K562 (cell line): ENCODE measurements around the gene MEIS2. TPM values are rescaled to one million over a fixed set of nuclear protein-coding genes. Genes with fewer than 3 reads are reported as not detected.
A peak's percentile ranks its signal among the peaks of the same experiment; 100 is the strongest.

Experiments used
- ATAC-seq: fragments of 200-7000 bp; cut with Tn5 transposase; 3 replicates; pipeline ENCODE4 v1.9.1; 2020; ENCODE audit warnings: moderate library complexity
- BruUV-seq: library from RNA; stranded (reverse); fragments of 400-500 nt; replicated peaks from 2 replicates; lab custom pipeline; 2021; lab: Mats Ljungman, UMichigan
- CTCF ChIA-PET: fragments of 300-600 bp; formaldehyde crosslinking; extraction: SDS; loops from one replicate; lab custom pipeline; 2021; ENCODE audit warnings: low intra/inter-chr PET ratio; lab: Yijun Ruan, JAX
- POLR2A ChIA-PET: fragments of 300-600, 350-650 bp; sonication (Branson Sonifier 250); formaldehyde crosslinking; extraction: SDS; loops from one replicate; lab custom pipeline; 2021; ENCODE audit warnings: antibody characterized with exemption, inconsistent platforms; lab: Yijun Ruan, JAX
- DNase-seq, 4 experiments: peaks; one replicate each; pipeline versions ENCODE4 v3.0.0 to v3.0.0-alpha.2; 2011 to 2018; ENCODE audit warnings: low spot score in 3 of 4, mixed read lengths in 3 of 4; ENCODE audit errors: extremely low read depth in 1 of 4
- FAIRE-seq: peaks from 2 replicates; lab custom pipeline; 2011; peaks lifted over from hg19 to GRCh38; lab: Jason Lieb, UNC
- H2AFZ ChIP-seq: 2 replicates; pipeline ENCODE4 v1.6.0; 2011; ENCODE audit warnings: low read depth, low read length, control low read depth, inconsistent platforms
- H3K27ac ChIP-seq: fragments of 200-600 bp; 3 replicates; pipeline ENCODE4 v1.8.0; 2011; ENCODE audit warnings: low read depth, mild to moderate bottlenecking, control low read depth, inconsistent platforms, low read length, moderate library complexity, mixed read lengths; ENCODE audit errors: extremely low read depth
- H3K27me3 ChIP-seq, 2 experiments: fragments of 300-600 bp in 1 of 2; 2 replicates in 1 of 2; 3 replicates in 1 of 2; pipeline versions ENCODE4 v1.6.0 to v1.8.0; 2011; ENCODE audit warnings: inconsistent platforms in 2 of 2, low read length in 2 of 2, mild to moderate bottlenecking in 1 of 2, mixed read lengths in 1 of 2, moderate library complexity in 1 of 2; ENCODE audit not compliant: control insufficient read depth in 2 of 2, insufficient read depth in 2 of 2
- H3K36me3 ChIP-seq: fragments of 300-600 bp; 3 replicates; pipeline ENCODE4 v1.8.0; 2011; ENCODE audit warnings: mild to moderate bottlenecking, low read length, inconsistent platforms; ENCODE audit not compliant: control insufficient read depth, insufficient read depth
- H3K4me1 ChIP-seq, 2 experiments: fragments of 200-600 bp in 1 of 2; replicated peaks in 1 of 2; 2 replicates in 1 of 2; 3 replicates in 1 of 2; pipeline versions ENCODE4 v1.5.1 to v1.8.0; 2011; ENCODE audit warnings: inconsistent platforms in 2 of 2, low read length in 2 of 2, mild to moderate bottlenecking in 1 of 2, mixed read lengths in 1 of 2, moderate library complexity in 1 of 2; ENCODE audit not compliant: control insufficient read depth in 2 of 2, insufficient read depth in 2 of 2
- H3K4me2 ChIP-seq: 2 replicates; pipeline ENCODE4 v1.6.1; 2011; ENCODE audit warnings: low read length, control low read depth, inconsistent platforms, mixed read lengths; ENCODE audit not compliant: insufficient read depth
- H3K4me3 ChIP-seq: fragments of 200-600 bp; sonication (generic), shearing (Covaris generic); 2 replicates; pipeline ENCODE4 v1.5.1; 2016; ENCODE audit warnings: control low read depth, inconsistent platforms
- H3K79me2 ChIP-seq: fragments of 200-600 bp; 3 replicates; pipeline ENCODE4 v1.8.0; 2011; ENCODE audit warnings: low read length, inconsistent platforms; ENCODE audit not compliant: control insufficient read depth, insufficient read depth
- H3K9ac ChIP-seq, 2 experiments: 2 replicates each; pipeline versions ENCODE4 v1.6.0 to v1.6.1; 2011; ENCODE audit warnings: low read depth in 2 of 2, low read length in 2 of 2, control low read depth in 1 of 2, inconsistent platforms in 1 of 2, mild to moderate bottlenecking in 1 of 2, mixed read lengths in 1 of 2; ENCODE audit not compliant: insufficient read depth in 1 of 2
- H3K9me1 ChIP-seq: one replicate; pipeline ENCODE4 v1.6.0; 2011; ENCODE audit warnings: inconsistent platforms, mild to moderate bottlenecking, low read length, moderate library complexity; ENCODE audit not compliant: control insufficient read depth, insufficient read depth
- H3K9me3 ChIP-seq: replicated peaks from 2 replicates; pipeline ENCODE4 v1.5.1; 2011; ENCODE audit warnings: low read depth, low read length, inconsistent platforms; ENCODE audit not compliant: control insufficient read depth, insufficient read depth
- H4K20me1 ChIP-seq: replicated peaks from 2 replicates; pipeline ENCODE4 v1.6.1; 2011; ENCODE audit warnings: low read length, inconsistent platforms, mixed read lengths; ENCODE audit not compliant: control insufficient read depth, insufficient read depth
- BCL6 ChIP-seq: fragments of 250-450 bp; sonication (Bioruptor Pico); IDR thresholded peaks from 2 replicates; pipeline ENCODE4 v1.4.0; 2020
- MTA1 ChIP-seq: fragments of 450-650 bp; IDR thresholded peaks from 2 replicates; pipeline ENCODE4 v1.6.1; 2017; ENCODE audit warnings: borderline replicate concordance
- TCF7 ChIP-seq: sonication (generic); IDR thresholded peaks from 2 replicates; pipeline ENCODE4 v1.6.1; 2016; ENCODE audit warnings: antibody characterized with exemption, borderline replicate concordance
- ZEB2 ChIP-seq: fragments of 450-650 bp; IDR thresholded peaks from 2 replicates; pipeline ENCODE4 v1.6.1; 2016
- ZNF232 ChIP-seq: sonication (generic); formaldehyde crosslinking; IDR thresholded peaks from 2 replicates; pipeline ENCODE4 v1.8.0; 2022; ENCODE audit warnings: mild to moderate bottlenecking, missing genetic modification reagents
- WGBS: fragments of 100-300 bp; shearing (Covaris generic); methylation state at CpG from one replicate; pipeline ENCODE4 v1.1.6; 2016; ENCODE audit warnings: low coverage, mixed read lengths; ENCODE audit not compliant: insufficient coverage; ENCODE audit errors: missing lambda C conversion rate; 5-methylcytosine and 5-hydroxymethylcytosine counted together
- in situ Hi-C: fragments of 300-500 bp; cut with MboI; formaldehyde crosslinking; loops from 4 replicates; pipeline ENCODE4 v1.15.0; 2018; ENCODE audit warnings: inconsistent platforms, mixed read lengths
- intact Hi-C: fragments of 100-400 bp; cut with micrococcal nuclease; formaldehyde crosslinking; loops from 2 replicates; pipeline ENCODE4 v1.14.2; 2022
- polyA plus RNA-seq, 8 experiments: library from polyadenylated mRNA; depleted of rRNA in 4 of 8; stranded (reverse) in 5 of 8; unstranded in 3 of 8; fragments of >200 nt; fragmentation: Nextera tagmentation in 2 of 8; fragmentation: Illumina TruSeq in 1 of 8; extraction: Ambion mirVana in 2 of 8; extraction: Trizol in 1 of 8; gene quantifications; 2 replicates each; pipeline versions ENCODE4 v1.2.1 to v1.2.3, GENCODE V29; 2011 to 2014; ENCODE audit warnings: inconsistent platforms in 1 of 8, missing spikeins in 1 of 8
- total RNA-seq, 7 experiments: library from RNA; depleted of rRNA in 6 of 7; stranded (reverse); fragments of >200 nt in 6 of 7; fragmentation: Illumina TruSeq in 2 of 7; extraction: Trizol in 2 of 7; gene quantifications; 2 replicates each; pipeline versions ENCODE4 v1.2.1 to v1.2.3, GENCODE V29; 2011 to 2021; ENCODE audit warnings: low replicate concordance in 1 of 7
- TF ChIP-seq, protein P1 (sequence below): fragments of 450-650 bp; IDR thresholded peaks from 2 replicates; pipeline ENCODE4 v1.7.0; 2016; ENCODE audit warnings: borderline replicate concordance

Gene MEIS2
- total and polyA plus RNA-seq, 9 of the 15 experiments (the other 6 are each of a cell fraction or from before 2014, with no cell fraction given) = 7.5 to 64.2 (median 22.3) TPM

DNA sequence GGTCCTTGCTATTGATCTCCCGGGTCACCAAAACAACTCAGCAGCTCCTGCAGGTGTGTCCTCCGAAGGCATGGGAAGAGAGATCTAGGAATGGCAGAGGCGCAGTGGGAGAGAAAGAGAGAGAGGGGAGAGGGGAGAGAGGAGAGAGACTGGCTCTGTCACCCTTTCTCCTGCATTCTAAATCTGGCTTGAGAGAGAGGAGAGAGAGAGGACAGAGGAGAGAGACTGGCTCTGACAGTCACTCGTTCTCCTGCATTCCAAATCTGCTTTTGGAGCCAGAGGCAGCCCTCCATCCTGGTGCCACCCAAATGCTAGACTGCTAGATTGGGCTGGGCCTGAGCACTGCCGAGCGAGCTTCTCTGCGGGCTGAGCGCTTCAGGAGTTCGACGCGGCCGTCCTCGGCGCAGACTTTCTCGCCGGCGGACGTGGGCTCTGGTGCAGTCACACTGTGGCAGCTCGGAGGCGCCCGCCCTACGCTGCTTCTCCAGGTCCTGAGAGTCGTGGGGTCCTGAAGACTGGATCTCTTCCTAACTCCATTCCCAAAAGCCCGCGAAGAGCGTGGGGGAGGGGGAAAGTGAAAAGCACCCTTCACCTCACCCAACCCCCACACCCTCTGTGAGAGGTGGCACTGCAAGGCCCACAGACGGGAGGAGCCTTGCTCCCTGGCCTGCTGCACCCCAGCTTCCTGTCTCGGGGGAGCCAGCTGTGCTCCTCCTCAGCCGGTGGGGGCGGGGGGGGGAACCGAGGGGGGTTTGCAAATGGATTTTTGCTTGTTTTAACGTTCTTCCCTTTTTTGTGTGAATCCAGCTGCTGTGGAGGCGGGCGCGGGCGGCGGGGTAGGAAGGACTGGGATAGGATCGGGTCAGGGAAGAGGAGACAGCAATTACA is 222.3 kb downstream of the MEIS2 start:
- DNase-seq (no peak), ATAC-seq (peak; percentile 23)
- Histone ChIP-seq H3K4me2 (no peak overlapping the region), H3K9me1 (no peaks in the 10 kb centered on the region), H3K9me3 (no peaks in the 10 kb centered on the region), H3K79me2 (no peaks in the 10 kb centered on the region), H3K36me3 (no peaks in the 10 kb centered on the region), H3K4me3 (no peak overlapping the region), H3K9ac (no peak overlapping the region), H3K27me3 (peaks cover 3 to 13% of the 10 kb centered on the region in 2 experiments; a peak in 3 of 5 replicates), H3K27ac (no peak overlapping the region), H3K4me1 (peaks cover 0 to 8% of the 10 kb centered on the region in 2 experiments; a peak in 2 of 5 replicates)
- WGBS = 45% methylated on average over 20 of the region's 38 CpGs
- CTCF ChIA-PET = no interaction called here
- intact Hi-C loops = no loop called here
- POLR2A ChIA-PET = interaction anchor here (1.1 kb wide), 1 partner anchor 10 kb away, joined by 3 read pairs; no protein-coding TSS in a partner anchor
- no TSS peak for BruUV-seq
- TF ChIP-seq TCF7 (no peak), ZNF232 (CRISPR knock-in tag) (no peak), BCL6 (CRISPR knock-in tag) (no peak)
- TF ChIP-seq, all 486 proteins: peak for 0
- peak overlapping the region; percentile 3; the same call in 1 of the 2 replicates for H2AFZ ChIP-seq
- FAIRE-seq = no peak
- no peaks in the 10 kb centered on the region for H4K20me1 ChIP-seq
- in situ Hi-C loops = loop anchor here (25.0 kb wide), 1 partner anchor 1009 kb away; no protein-coding TSS in a partner anchor

DNA sequence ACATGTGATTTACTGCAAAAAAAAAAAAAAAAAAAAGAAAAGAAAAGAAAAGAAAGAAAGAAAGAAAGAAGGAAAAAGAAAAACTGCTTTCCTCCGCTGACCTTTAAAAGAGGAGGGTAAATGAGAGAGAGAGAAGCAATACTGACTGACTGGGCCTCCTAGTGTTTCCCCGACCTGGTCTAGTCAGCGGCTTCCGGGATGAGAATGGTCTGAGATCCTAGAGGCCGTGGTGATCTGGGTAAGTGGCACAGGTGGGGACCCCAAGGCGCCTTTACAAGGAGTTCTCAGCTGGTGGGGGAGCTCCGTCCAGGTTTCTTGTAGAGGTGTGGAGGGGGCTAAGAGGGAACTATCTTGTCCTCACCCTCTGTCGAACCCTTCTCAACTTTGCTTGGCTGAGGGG is 223.1 kb downstream of the MEIS2 start:
- BruUV-seq = no TSS peak
- 23% methylated on average over 8 of the region's 8 CpGs for WGBS
- H3K27ac ChIP-seq = no peak overlapping the region
- no peak overlapping the region for H3K4me2 ChIP-seq
- no peaks in the 10 kb centered on the region for H3K79me2 ChIP-seq
- H3K9ac ChIP-seq = no peak overlapping the region
- no peak for DNase-seq
- ChIA-PET CTCF (no interaction called here), POLR2A (interaction anchor here (1.1 kb wide), 1 partner anchor 9 kb away, joined by 3 read pairs; no protein-coding TSS in a partner anchor)
- H3K27me3 ChIP-seq = peaks cover 2 to 6% of the 10 kb centered on the region in 2 experiments; a peak in 3 of 5 replicates
- no peak for FAIRE-seq
- TF ChIP-seq, protein P1, sequence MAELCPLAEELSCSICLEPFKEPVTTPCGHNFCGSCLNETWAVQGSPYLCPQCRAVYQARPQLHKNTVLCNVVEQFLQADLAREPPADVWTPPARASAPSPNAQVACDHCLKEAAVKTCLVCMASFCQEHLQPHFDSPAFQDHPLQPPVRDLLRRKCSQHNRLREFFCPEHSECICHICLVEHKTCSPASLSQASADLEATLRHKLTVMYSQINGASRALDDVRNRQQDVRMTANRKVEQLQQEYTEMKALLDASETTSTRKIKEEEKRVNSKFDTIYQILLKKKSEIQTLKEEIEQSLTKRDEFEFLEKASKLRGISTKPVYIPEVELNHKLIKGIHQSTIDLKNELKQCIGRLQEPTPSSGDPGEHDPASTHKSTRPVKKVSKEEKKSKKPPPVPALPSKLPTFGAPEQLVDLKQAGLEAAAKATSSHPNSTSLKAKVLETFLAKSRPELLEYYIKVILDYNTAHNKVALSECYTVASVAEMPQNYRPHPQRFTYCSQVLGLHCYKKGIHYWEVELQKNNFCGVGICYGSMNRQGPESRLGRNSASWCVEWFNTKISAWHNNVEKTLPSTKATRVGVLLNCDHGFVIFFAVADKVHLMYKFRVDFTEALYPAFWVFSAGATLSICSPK = no peak
- TF ChIP-seq MTA1 (no peak), ZEB2 (no peak)
- H3K4me3 ChIP-seq = no peak overlapping the region
- H4K20me1 ChIP-seq = no peaks in the 10 kb centered on the region
- intact Hi-C loops (no loop called here), in situ Hi-C loops (loop anchor here (25.0 kb wide), 1 partner anchor 1010 kb away; no protein-coding TSS in a partner anchor)
- no peaks in the 10 kb centered on the region for H3K36me3 ChIP-seq
- H2AFZ ChIP-seq = peak overlapping the region; percentile 3; the same call in 1 of the 2 replicates
- ATAC-seq = peak; percentile 67
- H3K9me3 ChIP-seq = no peaks in the 10 kb centered on the region
- H3K4me1 ChIP-seq = peaks cover 0 to 8% of the 10 kb centered on the region in 2 experiments; a peak in 2 of 5 replicates
- no peaks in the 10 kb centered on the region for H3K9me1 ChIP-seq
